ENCODE measurements around the gene IDH1. TPM values are rescaled to one million over a fixed set of nuclear protein-coding genes. Genes with fewer than 3 reads are reported as not detected.

The IDH1 gene
- total and polyA plus RNA-seq, 4 donors, result 63.7 to 160 (median 85.2) TPM

DNA sequence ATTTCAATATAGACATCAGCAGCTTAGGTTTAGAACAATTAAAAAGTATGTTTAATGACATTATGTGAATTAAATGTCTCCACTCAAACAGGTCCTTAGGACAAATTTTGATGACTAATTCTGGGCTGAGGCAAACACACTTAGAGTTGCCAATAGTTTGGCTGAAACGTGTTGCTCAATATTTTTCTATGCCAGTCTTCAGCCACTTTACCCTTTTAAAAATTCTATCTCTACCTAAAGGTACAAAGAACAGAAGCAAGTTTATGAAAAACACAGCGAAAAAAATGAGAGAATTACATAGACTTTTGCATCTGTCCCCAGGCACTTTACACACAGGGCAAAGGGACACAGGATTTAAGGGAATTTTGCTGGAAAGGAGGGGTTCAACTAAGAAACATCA is 4.5 kb downstream of the IDH1 start:
- no peak for ATAC-seq (ENCODE audit: insufficient read depth, low FRiP score)
- no peak overlapping the region for H3K27ac ChIP-seq (ENCODE audit: low read depth in 1 of 2, low read length in 1 of 2)
- DNase-seq, result no peak
- H3K4me1 ChIP-seq (ENCODE audit: control insufficient read depth in 5 of 5, insufficient read depth in 5 of 5, low read length in 5 of 5), result peaks cover 0 to 20% (median 6%) of the 10 kb centered on the region in 5 donors
- peaks cover 3 to 35% (median 20%) of the 10 kb centered on the region in 4 donors for H3K36me3 ChIP-seq (ENCODE audit: control insufficient read depth in 4 of 4, insufficient read depth in 4 of 4, low read length in 4 of 4)
- H3K9me3 ChIP-seq (ENCODE audit: control insufficient read depth in 4 of 4, insufficient read depth in 3 of 4, low read length in 3 of 4), result no peaks in the 10 kb centered on the region
- WGBS, 2 donors, result 42 to 51% methylated on average over 2 of the region's 2 CpGs
- H3K27me3 ChIP-seq (ENCODE audit: control insufficient read depth in 3 of 3, insufficient read depth in 3 of 3, low read length in 2 of 3), result no peaks in the 10 kb centered on the region
- no peak overlapping the region for H3K9ac ChIP-seq (ENCODE audit: insufficient read depth in 1 of 2, low read length in 2 of 2)
- TF ChIP-seq, protein P1, sequence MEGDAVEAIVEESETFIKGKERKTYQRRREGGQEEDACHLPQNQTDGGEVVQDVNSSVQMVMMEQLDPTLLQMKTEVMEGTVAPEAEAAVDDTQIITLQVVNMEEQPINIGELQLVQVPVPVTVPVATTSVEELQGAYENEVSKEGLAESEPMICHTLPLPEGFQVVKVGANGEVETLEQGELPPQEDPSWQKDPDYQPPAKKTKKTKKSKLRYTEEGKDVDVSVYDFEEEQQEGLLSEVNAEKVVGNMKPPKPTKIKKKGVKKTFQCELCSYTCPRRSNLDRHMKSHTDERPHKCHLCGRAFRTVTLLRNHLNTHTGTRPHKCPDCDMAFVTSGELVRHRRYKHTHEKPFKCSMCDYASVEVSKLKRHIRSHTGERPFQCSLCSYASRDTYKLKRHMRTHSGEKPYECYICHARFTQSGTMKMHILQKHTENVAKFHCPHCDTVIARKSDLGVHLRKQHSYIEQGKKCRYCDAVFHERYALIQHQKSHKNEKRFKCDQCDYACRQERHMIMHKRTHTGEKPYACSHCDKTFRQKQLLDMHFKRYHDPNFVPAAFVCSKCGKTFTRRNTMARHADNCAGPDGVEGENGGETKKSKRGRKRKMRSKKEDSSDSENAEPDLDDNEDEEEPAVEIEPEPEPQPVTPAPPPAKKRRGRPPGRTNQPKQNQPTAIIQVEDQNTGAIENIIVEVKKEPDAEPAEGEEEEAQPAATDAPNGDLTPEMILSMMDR (IDR thresholded peaks at IDR 0.05; ENCODE audit: control extremely low read depth, extremely low read depth), result no peak
- H3K4me3 ChIP-seq, result no peak overlapping the region

DNA sequence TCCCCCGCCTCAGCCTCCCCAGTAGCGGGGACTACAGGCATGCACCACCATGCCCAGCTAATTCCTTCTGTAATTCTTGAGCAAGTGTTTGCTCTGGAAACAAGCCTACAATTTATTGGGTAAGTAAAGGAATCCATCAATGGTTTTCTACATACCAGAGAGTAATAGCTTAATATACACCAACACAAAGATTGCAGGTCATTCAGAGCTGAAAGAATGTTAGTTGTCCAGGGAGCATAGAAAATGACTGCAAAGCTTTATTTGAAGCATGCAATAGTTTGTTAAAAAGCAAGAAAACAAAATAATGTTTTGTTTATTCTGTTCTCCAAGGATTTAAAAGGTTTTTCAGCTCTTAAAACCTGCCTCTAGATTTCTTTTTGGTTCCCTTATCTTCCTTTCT is 5.6 kb downstream of the IDH1 start:
- Histone ChIP-seq H3K27ac (ENCODE audit: low read depth in 1 of 2, low read length in 1 of 2) (no peak overlapping the region), H3K9ac (ENCODE audit: insufficient read depth in 1 of 2, low read length in 2 of 2) (no peak overlapping the region), H3K9me3 (ENCODE audit: control insufficient read depth in 4 of 4, insufficient read depth in 3 of 4, low read length in 3 of 4) (no peaks in the 10 kb centered on the region), H3K27me3 (ENCODE audit: control insufficient read depth in 3 of 3, insufficient read depth in 3 of 3, low read length in 2 of 3) (no peaks in the 10 kb centered on the region), H3K4me1 (ENCODE audit: control insufficient read depth in 5 of 5, insufficient read depth in 5 of 5, low read length in 5 of 5) (peaks cover 0 to 20% (median 6%) of the 10 kb centered on the region in 5 donors), H3K36me3 (ENCODE audit: control insufficient read depth in 4 of 4, insufficient read depth in 4 of 4, low read length in 4 of 4) (peaks cover 3 to 37% (median 21%) of the 10 kb centered on the region in 4 donors), H3K4me3 (no peak overlapping the region)
- WGBS, 2 donors, result 93 to 94% methylated on average over 2 of the region's 2 CpGs
- no peak for ATAC-seq (ENCODE audit: insufficient read depth, low FRiP score)
- TF ChIP-seq, protein P1 (IDR thresholded peaks at IDR 0.05; ENCODE audit: control extremely low read depth, extremely low read depth), result no peak
- DNase-seq, result no peak

DNA sequence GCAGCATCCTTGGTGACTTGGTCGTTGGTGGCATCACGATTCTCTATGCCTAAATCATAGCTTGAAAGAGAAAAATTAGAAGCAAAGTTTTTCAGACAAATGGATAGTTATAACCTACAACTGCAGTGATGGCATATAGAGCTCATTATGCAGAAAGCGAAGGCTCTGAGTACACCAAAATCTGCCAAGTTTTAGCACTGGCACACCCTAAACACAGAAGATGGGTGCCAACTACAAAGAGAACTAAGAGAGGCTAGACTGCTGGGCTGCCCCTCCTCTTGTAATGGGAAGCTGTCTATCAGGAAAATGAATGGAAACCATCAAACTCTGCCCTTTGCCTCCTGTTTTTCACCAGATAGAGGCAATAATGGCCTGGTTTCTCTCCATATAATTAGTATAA is 6.3 kb downstream of the IDH1 start:
- H3K4me1 ChIP-seq (ENCODE audit: control insufficient read depth in 5 of 5, insufficient read depth in 5 of 5, low read length in 5 of 5), result peaks cover 0 to 15% (median 6%) of the 10 kb centered on the region in 5 donors
- TF ChIP-seq, protein P1 (IDR thresholded peaks at IDR 0.05; ENCODE audit: control extremely low read depth, extremely low read depth), result no peak
- no peak overlapping the region for H3K4me3 ChIP-seq
- peaks cover 5 to 44% (median 21%) of the 10 kb centered on the region in 4 donors for H3K36me3 ChIP-seq (ENCODE audit: control insufficient read depth in 4 of 4, insufficient read depth in 4 of 4, low read length in 4 of 4)
- ATAC-seq (ENCODE audit: insufficient read depth, low FRiP score) (no peak), DNase-seq (no peak)
- WGBS, 2 donors, result 95 to 96% methylated on average over 3 of the region's 3 CpGs
- H3K27me3 ChIP-seq (ENCODE audit: control insufficient read depth in 3 of 3, insufficient read depth in 3 of 3, low read length in 2 of 3), result no peaks in the 10 kb centered on the region
- H3K9ac ChIP-seq (ENCODE audit: insufficient read depth in 1 of 2, low read length in 2 of 2), result no peak overlapping the region
- no peak overlapping the region for H3K27ac ChIP-seq (ENCODE audit: low read depth in 1 of 2, low read length in 1 of 2)
- H3K9me3 ChIP-seq (ENCODE audit: control insufficient read depth in 4 of 4, insufficient read depth in 3 of 4, low read length in 3 of 4), result no peaks in the 10 kb centered on the region

GRCh38 chr2:208245746-208246145 is 9.1 kb downstream of the IDH1 start:
- 86 to 91% methylated on average over 3 of the region's 3 CpGs for WGBS, 2 donors
- Histone ChIP-seq H3K4me3 (no peak overlapping the region), H3K27ac (ENCODE audit: low read depth in 1 of 2, low read length in 1 of 2) (no peak overlapping the region), H3K36me3 (ENCODE audit: control insufficient read depth in 4 of 4, insufficient read depth in 4 of 4, low read length in 4 of 4) (peaks cover 9 to 41% (median 30%) of the 10 kb centered on the region in 4 donors), H3K9me3 (ENCODE audit: control insufficient read depth in 4 of 4, insufficient read depth in 3 of 4, low read length in 3 of 4) (no peaks in the 10 kb centered on the region), H3K9ac (ENCODE audit: insufficient read depth in 1 of 2, low read length in 2 of 2) (no peak overlapping the region), H3K4me1 (ENCODE audit: control insufficient read depth in 5 of 5, insufficient read depth in 5 of 5, low read length in 5 of 5) (peaks cover 0 to 5% (median 0%) of the 10 kb centered on the region in 5 donors), H3K27me3 (ENCODE audit: control insufficient read depth in 3 of 3, insufficient read depth in 3 of 3, low read length in 2 of 3) (no peaks in the 10 kb centered on the region)
- no peak for DNase-seq
- ATAC-seq (ENCODE audit: insufficient read depth, low FRiP score), result no peak
- TF ChIP-seq, protein P1 (IDR thresholded peaks at IDR 0.05; ENCODE audit: control extremely low read depth, extremely low read depth), result no peak
